Measurements from ENCODE around the gene RPS6KB2.

- TF ChIP-seq CTCF (IDR thresholded peaks at IDR 0.05) (no peak), POLR2AphosphoS5 (IDR thresholded peaks at IDR 0.05) (no peak), POLR2A (IDR thresholded peaks at IDR 0.05) (no peak)
These were observed 1.4 kb downstream of the RPS6KB2 start for GRCh38 chr11:67429722-67430121.

Data from upper lobe of left lung (tissue), 4 donors.